Stimulated activated naive B cell treated with anti-CD40 and anti-IgM and Interleukin-4, amounts not matched to agents 10 μg/mL and 1 μg/mL and 100 μg/mL, for 72 hours (primary cell): Measurements from ENCODE around the gene SLCO1C1.

ENCODE experiments used
- ATAC-seq, 2 donors: fragments of 150-1000 bp; cut with Tn5 transposase; replicated peaks; 2 replicates each; pipeline ENCODE4 v1.10.0; 2021; ENCODE audit warnings: moderate library complexity in 1 of 2
- DNase-seq: peaks from one replicate; pipeline ENCODE4 v3.0.0; 2021
- H3K27ac Mint-ChIP-seq: one replicate; pipeline ENCODE4 v1.8.0; 2022; ENCODE audit warnings: mild to moderate bottlenecking, mixed read lengths
- H3K27me3 Mint-ChIP-seq, 2 donors: one replicate each; pipeline ENCODE4 v1.8.0; 2022; ENCODE audit warnings: mixed read lengths in 2 of 2
- H3K36me3 Mint-ChIP-seq, 2 donors: one replicate each; pipeline ENCODE4 v1.8.0; 2022; ENCODE audit warnings: mixed read lengths in 2 of 2, mild to moderate bottlenecking in 1 of 2
- H3K4me1 Mint-ChIP-seq, 2 donors: one replicate each; pipeline ENCODE4 v1.8.0; 2022; ENCODE audit warnings: mixed read lengths in 2 of 2, mild to moderate bottlenecking in 1 of 2
- H3K4me3 Mint-ChIP-seq, 2 donors: one replicate each; pipeline ENCODE4 v1.8.0; 2022; ENCODE audit warnings: mild to moderate bottlenecking in 2 of 2, mixed read lengths in 2 of 2, moderate library complexity in 1 of 2
- H3K9me3 Mint-ChIP-seq, 2 donors: one replicate each; pipeline ENCODE4 v1.8.0; 2022; ENCODE audit warnings: mixed read lengths in 2 of 2, mild to moderate bottlenecking in 1 of 2

The SLCO1C1 gene

GRCh38 chr12:20695232-20695631, at the start of gene SLCO1C1:
Gene SLCO1C1, plus strand, starts transcription at chr12:20695332. Its CDS starts 4,245 bp downstream, at chr12:20699577.
- Mint-ChIP-seq H3K4me1 (no peaks in the 10 kb centered on the region), H3K9me3 (no peaks in the 10 kb centered on the region), H3K27me3 (no peaks in the 10 kb centered on the region), H3K36me3 (no peaks in the 10 kb centered on the region), H3K4me3 (no peak within 1 kb of the TSS), H3K27ac (no peak within 1 kb of the TSS)
- ATAC-seq (no peak), DNase-seq (no peak)

GRCh38 chr12:20646239-20646827, 48.8 kb upstream of the SLCO1C1 start:
- Mint-ChIP-seq H3K27ac (no peak overlapping the region), H3K4me3 (no peak overlapping the region), H3K27me3 (no peaks in the 10 kb centered on the region), H3K9me3 (no peaks in the 10 kb centered on the region), H3K4me1 (no peaks in the 10 kb centered on the region), H3K36me3 (no peaks in the 10 kb centered on the region)
- DNase-seq (no peak), ATAC-seq (peak; percentile 50 to 57)

- no peaks in the 10 kb centered on the region for H3K27me3 Mint-ChIP-seq
- H3K4me3 Mint-ChIP-seq: no peak overlapping the region
- no peak overlapping the region for H3K27ac Mint-ChIP-seq
- DNase-seq (no peak), ATAC-seq (no peak)
- no peaks in the 10 kb centered on the region for H3K36me3 Mint-ChIP-seq
- H3K9me3 Mint-ChIP-seq: no peaks in the 10 kb centered on the region
- H3K4me1 Mint-ChIP-seq: no peaks in the 10 kb centered on the region
Measured at GRCh38 chr12:20653871-20654270, 41.3 kb upstream of the SLCO1C1 start.

- ATAC-seq (no peak), DNase-seq (no peak)
- Mint-ChIP-seq H3K36me3 (no peaks in the 10 kb centered on the region), H3K27me3 (no peaks in the 10 kb centered on the region), H3K4me1 (no peaks in the 10 kb centered on the region), H3K4me3 (no peak overlapping the region), H3K27ac (no peak overlapping the region), H3K9me3 (peaks cover 4 to 8% of the 10 kb centered on the region in 2 donors)
Measured at GRCh38 chr12:20656600-20656999, 38.5 kb upstream of the SLCO1C1 start.

GRCh38 chr12:20657496-20657895, 37.6 kb upstream of the SLCO1C1 start:
- H3K4me3 Mint-ChIP-seq: no peak overlapping the region
- H3K27me3 Mint-ChIP-seq: no peaks in the 10 kb centered on the region
- H3K4me1 Mint-ChIP-seq: no peaks in the 10 kb centered on the region
- no peak overlapping the region for H3K27ac Mint-ChIP-seq
- no peaks in the 10 kb centered on the region for H3K36me3 Mint-ChIP-seq
- ATAC-seq (no peak), DNase-seq (no peak)
- H3K9me3 Mint-ChIP-seq: peaks cover 4 to 10% of the 10 kb centered on the region in 2 donors

- DNase-seq: no peak
- no peaks in the 10 kb centered on the region for H3K27me3 Mint-ChIP-seq
- no peak overlapping the region for H3K27ac Mint-ChIP-seq
- no peaks in the 10 kb centered on the region for H3K36me3 Mint-ChIP-seq
- no peaks in the 10 kb centered on the region for H3K4me1 Mint-ChIP-seq
- H3K9me3 Mint-ChIP-seq: peaks cover 4% of the 10 kb centered on the region in 2 donors
- no peak overlapping the region for H3K4me3 Mint-ChIP-seq
- no peak for ATAC-seq
Measured at GRCh38 chr12:20681334-20681733, 13.8 kb upstream of the SLCO1C1 start.

- H3K4me1 Mint-ChIP-seq: no peaks in the 10 kb centered on the region
- DNase-seq (no peak), ATAC-seq (no peak)
- H3K9me3 Mint-ChIP-seq: no peaks in the 10 kb centered on the region
- no peaks in the 10 kb centered on the region for H3K36me3 Mint-ChIP-seq
- H3K27ac Mint-ChIP-seq: no peak overlapping the region
- no peaks in the 10 kb centered on the region for H3K27me3 Mint-ChIP-seq
- H3K4me3 Mint-ChIP-seq: no peak overlapping the region
Measured at GRCh38 chr12:20696181-20696905, 1.2 kb downstream of the SLCO1C1 start.

GRCh38 chr12:20701106-20701505, 6.0 kb downstream of the SLCO1C1 start:
- ATAC-seq: no peak
- no peaks in the 10 kb centered on the region for H3K4me1 Mint-ChIP-seq

GRCh38 chr12:20704860-20705259, 9.7 kb downstream of the SLCO1C1 start:
- no peaks in the 10 kb centered on the region for H3K36me3 Mint-ChIP-seq
- no peak for DNase-seq
- H3K27ac Mint-ChIP-seq: no peak overlapping the region
- no peak overlapping the region for H3K4me3 Mint-ChIP-seq
- H3K9me3 Mint-ChIP-seq: no peaks in the 10 kb centered on the region
- no peaks in the 10 kb centered on the region for H3K4me1 Mint-ChIP-seq
- ATAC-seq: no peak
- no peaks in the 10 kb centered on the region for H3K27me3 Mint-ChIP-seq

More at GRCh38 chr12:20701106-20701505, 6.0 kb downstream of the SLCO1C1 start:
- Mint-ChIP-seq H3K4me3 (no peak overlapping the region), H3K36me3 (no peaks in the 10 kb centered on the region), H3K9me3 (no peaks in the 10 kb centered on the region), H3K27ac (no peak overlapping the region), H3K27me3 (no peaks in the 10 kb centered on the region)
- no peak for DNase-seq

GRCh38 chr12:20711846-20712245, 16.7 kb downstream of the SLCO1C1 start:
- H3K27ac Mint-ChIP-seq: no peak overlapping the region
- no peak for DNase-seq
- H3K27me3 Mint-ChIP-seq: no peaks in the 10 kb centered on the region
- H3K4me1 Mint-ChIP-seq: no peaks in the 10 kb centered on the region
- no peak for ATAC-seq
- H3K9me3 Mint-ChIP-seq: no peaks in the 10 kb centered on the region
- H3K4me3 Mint-ChIP-seq: no peak overlapping the region
- H3K36me3 Mint-ChIP-seq: no peaks in the 10 kb centered on the region

- Mint-ChIP-seq H3K27ac (no peak overlapping the region), H3K4me3 (no peak overlapping the region), H3K36me3 (no peaks in the 10 kb centered on the region), H3K9me3 (no peaks in the 10 kb centered on the region), H3K4me1 (no peaks in the 10 kb centered on the region), H3K27me3 (no peaks in the 10 kb centered on the region)
- DNase-seq (no peak), ATAC-seq (peak in 1 of 2 donors; percentile 27)
Measured at GRCh38 chr12:20716037-20716436, 20.9 kb downstream of the SLCO1C1 start.

- no peaks in the 10 kb centered on the region for H3K4me1 Mint-ChIP-seq
- H3K27ac Mint-ChIP-seq: no peak overlapping the region
- H3K27me3 Mint-ChIP-seq: no peaks in the 10 kb centered on the region
- DNase-seq (no peak), ATAC-seq (no peak)
- H3K9me3 Mint-ChIP-seq: no peaks in the 10 kb centered on the region
- no peak overlapping the region for H3K4me3 Mint-ChIP-seq
- no peaks in the 10 kb centered on the region for H3K36me3 Mint-ChIP-seq
Measured at GRCh38 chr12:20716985-20717384, 21.9 kb downstream of the SLCO1C1 start.

- no peak overlapping the region for H3K27ac Mint-ChIP-seq
- no peaks in the 10 kb centered on the region for H3K27me3 Mint-ChIP-seq
- DNase-seq: no peak
- no peak for ATAC-seq
- no peaks in the 10 kb centered on the region for H3K36me3 Mint-ChIP-seq
- H3K4me1 Mint-ChIP-seq: no peaks in the 10 kb centered on the region
- no peak overlapping the region for H3K4me3 Mint-ChIP-seq
- no peaks in the 10 kb centered on the region for H3K9me3 Mint-ChIP-seq
Measured at GRCh38 chr12:20718294-20718693, 23.2 kb downstream of the SLCO1C1 start.

- no peaks in the 10 kb centered on the region for H3K9me3 Mint-ChIP-seq
- no peak for ATAC-seq
- no peak for DNase-seq
- no peaks in the 10 kb centered on the region for H3K4me1 Mint-ChIP-seq
- no peaks in the 10 kb centered on the region for H3K36me3 Mint-ChIP-seq
- H3K27me3 Mint-ChIP-seq: no peaks in the 10 kb centered on the region
- no peak overlapping the region for H3K4me3 Mint-ChIP-seq
- no peak overlapping the region for H3K27ac Mint-ChIP-seq
Measured at GRCh38 chr12:20722142-20722541, 27.0 kb downstream of the SLCO1C1 start.

- peaks cover 0 to 1% of the 10 kb centered on the region in 2 donors for H3K9me3 Mint-ChIP-seq
- H3K4me1 Mint-ChIP-seq: no peaks in the 10 kb centered on the region
- H3K27me3 Mint-ChIP-seq: no peaks in the 10 kb centered on the region
- no peak overlapping the region for H3K4me3 Mint-ChIP-seq
- H3K27ac Mint-ChIP-seq: no peak overlapping the region
- no peak for ATAC-seq
- DNase-seq: no peak
- no peaks in the 10 kb centered on the region for H3K36me3 Mint-ChIP-seq
Measured at GRCh38 chr12:20731274-20731673, 36.1 kb downstream of the SLCO1C1 start.
